ENCODE measurements around the gene CCDC12. TPM values are rescaled to one million over a fixed set of nuclear protein-coding genes. Genes with fewer than 3 reads are reported as not detected.

The CCDC12 gene
- total and polyA plus RNA-seq, 9 of the 15 experiments (the other 6 are each of a cell fraction or from before 2014, with no cell fraction given) = 8.9 to 201 (median 86.9) TPM

DNA sequence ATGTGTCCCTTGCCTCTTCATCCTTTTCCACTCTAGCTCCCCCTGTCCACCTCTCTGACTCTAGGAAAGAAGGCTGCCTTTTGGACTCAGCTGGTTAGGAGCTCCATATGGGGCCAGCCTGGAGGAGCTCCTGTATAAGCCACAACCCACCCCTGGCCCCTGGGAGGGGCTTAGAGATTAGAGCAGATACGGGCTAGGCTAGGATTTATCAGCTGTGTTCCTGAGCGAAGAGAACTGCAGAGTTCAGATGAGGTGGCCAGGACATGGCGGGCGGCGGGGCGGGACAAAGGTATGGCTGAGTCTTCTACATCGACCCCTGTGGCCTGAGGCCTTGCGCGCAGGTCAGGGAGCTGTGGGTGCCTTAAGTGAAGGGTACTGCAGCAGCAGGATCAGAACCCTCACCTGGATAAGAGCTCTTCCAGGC, 10.8 kb upstream of the CCDC12 start (continued):
- peak; percentile 10; the same call in 1 of the 2 replicates for TF ChIP-seq GATAD2B (IDR thresholded peaks at IDR 0.05; ENCODE audit: borderline replicate concordance)
- TF ChIP-seq, protein P1, sequence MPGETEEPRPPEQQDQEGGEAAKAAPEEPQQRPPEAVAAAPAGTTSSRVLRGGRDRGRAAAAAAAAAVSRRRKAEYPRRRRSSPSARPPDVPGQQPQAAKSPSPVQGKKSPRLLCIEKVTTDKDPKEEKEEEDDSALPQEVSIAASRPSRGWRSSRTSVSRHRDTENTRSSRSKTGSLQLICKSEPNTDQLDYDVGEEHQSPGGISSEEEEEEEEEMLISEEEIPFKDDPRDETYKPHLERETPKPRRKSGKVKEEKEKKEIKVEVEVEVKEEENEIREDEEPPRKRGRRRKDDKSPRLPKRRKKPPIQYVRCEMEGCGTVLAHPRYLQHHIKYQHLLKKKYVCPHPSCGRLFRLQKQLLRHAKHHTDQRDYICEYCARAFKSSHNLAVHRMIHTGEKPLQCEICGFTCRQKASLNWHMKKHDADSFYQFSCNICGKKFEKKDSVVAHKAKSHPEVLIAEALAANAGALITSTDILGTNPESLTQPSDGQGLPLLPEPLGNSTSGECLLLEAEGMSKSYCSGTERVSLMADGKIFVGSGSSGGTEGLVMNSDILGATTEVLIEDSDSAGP (CRISPR knock-in tag; IDR thresholded peaks at IDR 0.05) = no peak
- peak; percentile 15; the same call in 1 of the 2 replicates for TF ChIP-seq CC2D1A (IDR thresholded peaks at IDR 0.05)
- 0 out of 2 replicates have a peak, but pooled peaks have one; percentile 44 for TF ChIP-seq EHMT2 (IDR thresholded peaks at IDR 0.05)
- TF ChIP-seq CBX3 (IDR thresholded peaks at IDR 0.05; ENCODE audit: borderline replicate concordance in 1 of 2, low read length in 2 of 2) = no peak
- no peak for TF ChIP-seq NR3C1 (CRISPR knock-in tag; IDR thresholded peaks at IDR 0.05)
- TF ChIP-seq, protein P2, sequence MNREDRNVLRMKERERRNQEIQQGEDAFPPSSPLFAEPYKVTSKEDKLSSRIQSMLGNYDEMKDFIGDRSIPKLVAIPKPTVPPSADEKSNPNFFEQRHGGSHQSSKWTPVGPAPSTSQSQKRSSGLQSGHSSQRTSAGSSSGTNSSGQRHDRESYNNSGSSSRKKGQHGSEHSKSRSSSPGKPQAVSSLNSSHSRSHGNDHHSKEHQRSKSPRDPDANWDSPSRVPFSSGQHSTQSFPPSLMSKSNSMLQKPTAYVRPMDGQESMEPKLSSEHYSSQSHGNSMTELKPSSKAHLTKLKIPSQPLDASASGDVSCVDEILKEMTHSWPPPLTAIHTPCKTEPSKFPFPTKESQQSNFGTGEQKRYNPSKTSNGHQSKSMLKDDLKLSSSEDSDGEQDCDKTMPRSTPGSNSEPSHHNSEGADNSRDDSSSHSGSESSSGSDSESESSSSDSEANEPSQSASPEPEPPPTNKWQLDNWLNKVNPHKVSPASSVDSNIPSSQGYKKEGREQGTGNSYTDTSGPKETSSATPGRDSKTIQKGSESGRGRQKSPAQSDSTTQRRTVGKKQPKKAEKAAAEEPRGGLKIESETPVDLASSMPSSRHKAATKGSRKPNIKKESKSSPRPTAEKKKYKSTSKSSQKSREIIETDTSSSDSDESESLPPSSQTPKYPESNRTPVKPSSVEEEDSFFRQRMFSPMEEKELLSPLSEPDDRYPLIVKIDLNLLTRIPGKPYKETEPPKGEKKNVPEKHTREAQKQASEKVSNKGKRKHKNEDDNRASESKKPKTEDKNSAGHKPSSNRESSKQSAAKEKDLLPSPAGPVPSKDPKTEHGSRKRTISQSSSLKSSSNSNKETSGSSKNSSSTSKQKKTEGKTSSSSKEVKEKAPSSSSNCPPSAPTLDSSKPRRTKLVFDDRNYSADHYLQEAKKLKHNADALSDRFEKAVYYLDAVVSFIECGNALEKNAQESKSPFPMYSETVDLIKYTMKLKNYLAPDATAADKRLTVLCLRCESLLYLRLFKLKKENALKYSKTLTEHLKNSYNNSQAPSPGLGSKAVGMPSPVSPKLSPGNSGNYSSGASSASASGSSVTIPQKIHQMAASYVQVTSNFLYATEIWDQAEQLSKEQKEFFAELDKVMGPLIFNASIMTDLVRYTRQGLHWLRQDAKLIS (CRISPR knock-in tag; IDR thresholded peaks at IDR 0.05) = peak; percentile 40; the same call in 1 of the 2 replicates
- no peak for TF ChIP-seq TEAD4 (IDR thresholded peaks at IDR 0.05; ENCODE audit: low read length)
- TF ChIP-seq TEAD4 (CRISPR knock-in tag; IDR thresholded peaks at IDR 0.05; ENCODE audit: borderline replicate concordance) = no peak
- no peak for TF ChIP-seq ZNF79 (CRISPR knock-in tag; IDR thresholded peaks at IDR 0.05; ENCODE audit: low read depth)
- peak; percentile 75 for TF ChIP-seq TBP (optimal IDR thresholded peaks at IDR 0.05; ENCODE audit: low read depth, low read length)
- peak; percentile 89; the same call in 1 of the 2 replicates for TF ChIP-seq PHF8 (IDR thresholded peaks at IDR 0.05; ENCODE audit: borderline replicate concordance, low read length)
- peak in 1 of 2 experiments; percentile 53; a peak in 1 of 4 replicates for TF ChIP-seq SRF (CRISPR knock-in tag; IDR thresholded peaks at IDR 0.05)
- peak; percentile 59; the same call in 1 of the 2 replicates for TF ChIP-seq MYC (IDR thresholded peaks at IDR 0.05; ENCODE audit: low read depth, low read length)
- no peak for TF ChIP-seq MYC (CRISPR knock-in tag; IDR thresholded peaks at IDR 0.05; ENCODE audit: borderline replicate concordance, low read depth)
- no peak for TF ChIP-seq IFI16 (CRISPR knock-in tag; IDR thresholded peaks at IDR 0.05)
- peak; percentile 84 for TF ChIP-seq POLR2G (IDR thresholded peaks at IDR 0.05; ENCODE audit: low read depth, low read length)
- no peak for TF ChIP-seq MIER1 (IDR thresholded peaks at IDR 0.05; ENCODE audit: low read depth)
- peak in 1 of 2 experiments; percentile 62; a peak in 1 of 4 replicates for TF ChIP-seq KDM4B (IDR thresholded peaks at IDR 0.05; ENCODE audit: borderline replicate concordance in 2 of 2, low read depth in 1 of 2)
- TF ChIP-seq SUPT5H (IDR thresholded peaks at IDR 0.05) = peak; percentile 78
- TF ChIP-seq, protein P3, sequence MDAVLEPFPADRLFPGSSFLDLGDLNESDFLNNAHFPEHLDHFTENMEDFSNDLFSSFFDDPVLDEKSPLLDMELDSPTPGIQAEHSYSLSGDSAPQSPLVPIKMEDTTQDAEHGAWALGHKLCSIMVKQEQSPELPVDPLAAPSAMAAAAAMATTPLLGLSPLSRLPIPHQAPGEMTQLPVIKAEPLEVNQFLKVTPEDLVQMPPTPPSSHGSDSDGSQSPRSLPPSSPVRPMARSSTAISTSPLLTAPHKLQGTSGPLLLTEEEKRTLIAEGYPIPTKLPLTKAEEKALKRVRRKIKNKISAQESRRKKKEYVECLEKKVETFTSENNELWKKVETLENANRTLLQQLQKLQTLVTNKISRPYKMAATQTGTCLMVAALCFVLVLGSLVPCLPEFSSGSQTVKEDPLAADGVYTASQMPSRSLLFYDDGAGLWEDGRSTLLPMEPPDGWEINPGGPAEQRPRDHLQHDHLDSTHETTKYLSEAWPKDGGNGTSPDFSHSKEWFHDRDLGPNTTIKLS (IDR thresholded peaks at IDR 0.05; ENCODE audit: borderline replicate concordance, low read depth) = peak; percentile 97
- TF ChIP-seq SOX6 (IDR thresholded peaks at IDR 0.05) = peak; percentile 44; the same call in 1 of the 2 replicates
- peak; percentile 3 for TF ChIP-seq ZFP36 (IDR thresholded peaks at IDR 0.05; ENCODE audit: low read depth, low read length, partially characterized antibody)
